ENCODE results near the gene GSAP.

DNA sequence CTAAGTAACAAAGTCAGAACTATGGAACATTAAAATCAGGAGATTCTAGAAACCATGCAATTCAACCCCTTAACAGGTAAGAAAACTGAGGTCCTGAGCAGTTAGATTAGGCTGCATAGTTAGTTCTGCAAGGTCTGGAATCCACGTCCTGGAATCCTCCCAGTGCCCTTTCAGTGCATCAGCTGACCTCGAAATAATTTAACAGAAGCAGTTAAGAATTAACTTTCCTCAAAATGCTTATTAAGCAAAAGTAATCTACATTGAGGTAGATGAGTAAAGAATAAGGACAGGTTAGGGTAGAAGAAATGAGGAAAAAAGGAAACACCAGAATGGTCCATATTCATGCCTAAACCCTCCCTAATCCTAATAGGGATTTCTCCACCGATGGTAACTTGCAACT lies 37.6 kb downstream of the GSAP start:
- TF ChIP-seq, protein P1, sequence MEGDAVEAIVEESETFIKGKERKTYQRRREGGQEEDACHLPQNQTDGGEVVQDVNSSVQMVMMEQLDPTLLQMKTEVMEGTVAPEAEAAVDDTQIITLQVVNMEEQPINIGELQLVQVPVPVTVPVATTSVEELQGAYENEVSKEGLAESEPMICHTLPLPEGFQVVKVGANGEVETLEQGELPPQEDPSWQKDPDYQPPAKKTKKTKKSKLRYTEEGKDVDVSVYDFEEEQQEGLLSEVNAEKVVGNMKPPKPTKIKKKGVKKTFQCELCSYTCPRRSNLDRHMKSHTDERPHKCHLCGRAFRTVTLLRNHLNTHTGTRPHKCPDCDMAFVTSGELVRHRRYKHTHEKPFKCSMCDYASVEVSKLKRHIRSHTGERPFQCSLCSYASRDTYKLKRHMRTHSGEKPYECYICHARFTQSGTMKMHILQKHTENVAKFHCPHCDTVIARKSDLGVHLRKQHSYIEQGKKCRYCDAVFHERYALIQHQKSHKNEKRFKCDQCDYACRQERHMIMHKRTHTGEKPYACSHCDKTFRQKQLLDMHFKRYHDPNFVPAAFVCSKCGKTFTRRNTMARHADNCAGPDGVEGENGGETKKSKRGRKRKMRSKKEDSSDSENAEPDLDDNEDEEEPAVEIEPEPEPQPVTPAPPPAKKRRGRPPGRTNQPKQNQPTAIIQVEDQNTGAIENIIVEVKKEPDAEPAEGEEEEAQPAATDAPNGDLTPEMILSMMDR (conservative IDR thresholded peaks at IDR 0.05; ENCODE audit: low read length) = no peak
- no peak for TF ChIP-seq EZH2phosphoT487 (IDR thresholded peaks at IDR 0.05; ENCODE audit: borderline replicate concordance, low read depth, low read length)

Data from OCI-LY7 (cell line).